Prostate gland (tissue), 2 donors: Measurements from ENCODE around the gene NGFR. TPM values are rescaled to one million over a fixed set of nuclear protein-coding genes. Genes with fewer than 3 reads are reported as not detected.
A peak's percentile ranks its signal among the peaks of the same experiment; 100 is the strongest.

Source experiments
- DNase-seq: peaks from one replicate; pipeline ENCODE4 v3.0.0-alpha.2; 2019; ENCODE audit warnings: low spot score
- H3K27ac ChIP-seq, 2 donors: fragments of 200-600 bp; sonication (generic); 2 replicates each; pipeline ENCODE4 v1.5.1; 2017 to 2019
- H3K27me3 ChIP-seq: fragments of 200-600 bp; sonication (generic); replicated peaks from 2 replicates; pipeline ENCODE4 v1.5.1; 2019; ENCODE audit not compliant: insufficient read depth
- H3K36me3 ChIP-seq, 2 donors: fragments of 200-600 bp; sonication (generic); 1 replicate in 1 of 2; 2 replicates in 1 of 2; pipeline versions ENCODE4 v1.5.1 to v1.8.1; 2017 to 2019
- H3K4me1 ChIP-seq: fragments of 200-600 bp; sonication (generic); replicated peaks from 2 replicates; pipeline ENCODE4 v1.5.1; 2019
- H3K4me3 ChIP-seq, 2 donors: fragments of 200-600 bp; sonication (generic); 2 replicates each; pipeline ENCODE4 v1.5.1; 2017 to 2019
- H3K9me3 ChIP-seq: fragments of 200-600 bp; sonication (generic); 2 replicates; pipeline ENCODE4 v1.5.1; 2017
- POLR2A ChIP-seq: fragments of 450-650 bp; IDR thresholded peaks from one replicate; pipeline ENCODE4 v1.6.1; 2016; ENCODE audit warnings: antibody characterized with exemption, mild to moderate bottlenecking
- POLR2AphosphoS5 ChIP-seq: sonication (generic); formaldehyde crosslinking; IDR thresholded peaks from one replicate; pipeline ENCODE4 v1.6.1; 2017; ENCODE audit warnings: antibody characterized with exemption
- WGBS: methylation state at CpG from one replicate; pipeline ENCODE4 v1.1.5; 2018; 5-methylcytosine and 5-hydroxymethylcytosine counted together
- intact Hi-C: fragments of 100-400 bp; cut with DNase I; formaldehyde crosslinking; loops from one replicate; pipeline ENCODE4 v1.14.2; 2022
- total RNA-seq, 2 donors: library from RNA; depleted of rRNA; stranded (reverse); fragments of >200 nt; gene quantifications; one replicate each; pipeline ENCODE4 v1.1.0, GENCODE V29; 2016
- TF ChIP-seq, protein P1 (sequence below), 4 experiments: fragments of 200-600 bp in 2 of 4; fragments of 450-650 bp in 2 of 4; sonication (generic) in 2 of 4; IDR thresholded peaks; 1 replicate in 3 of 4; 2 replicates in 1 of 4; pipeline ENCODE4 v1.5.1; 2016 to 2019; ENCODE audit warnings: antibody characterized with exemption in 4 of 4, mild to moderate bottlenecking in 2 of 4, moderate library complexity in 2 of 4

Gene NGFR
- total RNA-seq, 2 donors from 2014 or later, result 30.1 to 34.4 TPM

DNA sequence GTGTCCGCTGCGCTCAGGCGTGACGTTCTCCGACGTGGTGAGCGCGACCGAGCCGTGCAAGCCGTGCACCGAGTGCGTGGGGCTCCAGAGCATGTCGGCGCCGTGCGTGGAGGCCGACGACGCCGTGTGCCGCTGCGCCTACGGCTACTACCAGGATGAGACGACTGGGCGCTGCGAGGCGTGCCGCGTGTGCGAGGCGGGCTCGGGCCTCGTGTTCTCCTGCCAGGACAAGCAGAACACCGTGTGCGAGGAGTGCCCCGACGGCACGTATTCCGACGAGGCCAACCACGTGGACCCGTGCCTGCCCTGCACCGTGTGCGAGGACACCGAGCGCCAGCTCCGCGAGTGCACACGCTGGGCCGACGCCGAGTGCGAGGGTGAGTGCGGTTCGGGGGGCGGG, 11.2 kb downstream of the NGFR start:
- no peak for DNase-seq
- Histone ChIP-seq H3K36me3 (no peaks in the 10 kb centered on the region), H3K4me1 (no peaks in the 10 kb centered on the region), H3K27ac (no peak overlapping the region), H3K9me3 (no peaks in the 10 kb centered on the region), H3K4me3 (no peak overlapping the region), H3K27me3 (no peaks in the 10 kb centered on the region)
- WGBS, result 89% methylated on average over 57 of the region's 57 CpGs
- TF ChIP-seq POLR2AphosphoS5 (no peak), POLR2A (no peak)
- TF ChIP-seq, protein P1, sequence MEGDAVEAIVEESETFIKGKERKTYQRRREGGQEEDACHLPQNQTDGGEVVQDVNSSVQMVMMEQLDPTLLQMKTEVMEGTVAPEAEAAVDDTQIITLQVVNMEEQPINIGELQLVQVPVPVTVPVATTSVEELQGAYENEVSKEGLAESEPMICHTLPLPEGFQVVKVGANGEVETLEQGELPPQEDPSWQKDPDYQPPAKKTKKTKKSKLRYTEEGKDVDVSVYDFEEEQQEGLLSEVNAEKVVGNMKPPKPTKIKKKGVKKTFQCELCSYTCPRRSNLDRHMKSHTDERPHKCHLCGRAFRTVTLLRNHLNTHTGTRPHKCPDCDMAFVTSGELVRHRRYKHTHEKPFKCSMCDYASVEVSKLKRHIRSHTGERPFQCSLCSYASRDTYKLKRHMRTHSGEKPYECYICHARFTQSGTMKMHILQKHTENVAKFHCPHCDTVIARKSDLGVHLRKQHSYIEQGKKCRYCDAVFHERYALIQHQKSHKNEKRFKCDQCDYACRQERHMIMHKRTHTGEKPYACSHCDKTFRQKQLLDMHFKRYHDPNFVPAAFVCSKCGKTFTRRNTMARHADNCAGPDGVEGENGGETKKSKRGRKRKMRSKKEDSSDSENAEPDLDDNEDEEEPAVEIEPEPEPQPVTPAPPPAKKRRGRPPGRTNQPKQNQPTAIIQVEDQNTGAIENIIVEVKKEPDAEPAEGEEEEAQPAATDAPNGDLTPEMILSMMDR (IDR thresholded peaks at IDR 0.05), result no peak
- intact Hi-C loops, result no loop called here

DNA sequence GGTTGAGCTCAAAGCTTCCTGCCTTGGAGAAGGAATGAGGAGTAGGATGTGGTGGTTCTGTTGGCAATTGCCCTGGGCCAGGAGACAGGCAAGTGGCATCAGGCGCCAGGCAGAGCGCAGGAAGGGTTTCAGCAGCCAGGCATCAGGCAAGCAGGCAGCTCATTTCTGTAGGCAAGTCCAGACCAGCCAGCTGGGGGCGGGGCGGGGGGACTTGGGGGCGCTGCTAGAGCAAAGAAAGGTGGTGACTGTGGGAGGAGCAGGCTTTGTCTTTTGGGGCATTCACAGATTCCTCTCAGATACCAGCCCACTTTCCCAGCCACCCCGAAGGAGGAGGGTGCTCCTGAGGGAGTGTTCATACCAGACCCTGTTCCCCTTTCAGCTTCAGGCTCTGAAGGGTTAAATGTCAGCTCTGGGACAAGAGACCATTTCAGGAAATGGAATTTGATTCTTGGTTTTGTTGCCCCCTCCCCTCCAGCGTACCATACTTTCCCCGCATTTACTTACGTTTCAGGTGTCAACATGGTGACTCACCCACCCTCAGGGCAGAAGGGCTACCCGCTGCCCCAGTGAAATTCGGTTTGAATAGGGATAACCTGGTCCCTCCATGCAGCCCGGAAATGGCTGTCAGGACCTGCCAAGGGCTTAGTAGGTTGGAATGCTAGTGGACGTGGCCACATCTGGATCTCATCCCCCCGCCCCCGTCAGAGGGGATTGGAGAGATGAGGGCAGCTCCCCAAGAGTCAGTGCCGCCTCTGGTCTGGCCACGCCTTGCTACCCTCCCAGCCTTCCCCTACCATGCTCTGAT, 13.2 kb downstream of the NGFR start:
- H3K4me3 ChIP-seq, result no peak overlapping the region
- 31% methylated on average over 17 of the region's 17 CpGs for WGBS
- H3K4me1 ChIP-seq, result no peaks in the 10 kb centered on the region
- intact Hi-C loops, result no loop called here
- no peaks in the 10 kb centered on the region for H3K36me3 ChIP-seq
- peak overlapping the region; percentile 71 for H3K27ac ChIP-seq
- H3K9me3 ChIP-seq, result no peaks in the 10 kb centered on the region
- TF ChIP-seq POLR2AphosphoS5, result peak; percentile 66
- TF ChIP-seq POLR2A, result peak; percentile 7
- TF ChIP-seq, protein P1 (IDR thresholded peaks at IDR 0.05), result no peak
- H3K27me3 ChIP-seq, result no peaks in the 10 kb centered on the region
- DNase-seq, result peak; percentile 90

DNA sequence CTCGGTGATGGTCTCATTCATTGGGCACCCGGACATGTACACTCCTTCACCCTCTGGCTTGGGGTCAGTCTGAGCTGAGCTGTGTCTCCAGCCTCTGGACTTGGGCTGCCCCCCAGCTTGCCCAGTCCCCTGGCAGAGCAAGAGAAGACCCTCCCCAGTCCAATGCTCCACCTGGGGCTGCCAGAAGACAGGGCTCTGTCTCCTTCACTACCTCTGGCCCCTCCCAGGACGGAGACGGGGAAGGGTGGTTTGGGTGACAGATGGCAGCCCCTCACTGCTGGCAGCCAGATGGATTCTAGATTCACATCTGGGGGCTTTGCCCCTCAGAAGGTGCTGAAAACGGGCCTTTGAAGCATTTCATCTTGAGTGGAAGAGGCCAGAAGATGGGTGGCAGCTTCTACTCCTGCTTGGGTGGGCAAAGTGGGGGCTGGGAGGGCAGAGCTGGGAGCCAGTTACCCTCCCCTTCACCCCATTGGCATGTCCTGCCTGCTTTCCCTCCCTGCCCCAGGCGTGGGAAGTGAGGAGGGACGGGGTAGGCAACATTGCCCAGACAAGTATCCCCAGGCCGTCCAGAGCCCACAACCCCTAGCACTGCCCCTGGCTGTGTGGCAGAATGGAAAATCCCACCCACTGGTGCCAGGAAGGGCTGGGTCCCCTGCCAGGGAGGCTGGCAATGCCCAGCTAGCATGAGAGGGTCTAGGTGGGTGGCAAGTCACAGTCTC, 13.9 kb downstream of the NGFR start:
- no peak overlapping the region for H3K4me3 ChIP-seq
- H3K4me1 ChIP-seq, result no peaks in the 10 kb centered on the region
- TF ChIP-seq POLR2AphosphoS5, result no peak
- TF ChIP-seq POLR2A, result no peak
- TF ChIP-seq, protein P1 (IDR thresholded peaks at IDR 0.05), result no peak
- intact Hi-C loops, result no loop called here
- 46% methylated on average over 8 of the region's 8 CpGs for WGBS
- no peaks in the 10 kb centered on the region for H3K36me3 ChIP-seq
- H3K9me3 ChIP-seq, result no peaks in the 10 kb centered on the region
- peak overlapping the region; percentile 71 for H3K27ac ChIP-seq
- DNase-seq, result no peak
- H3K27me3 ChIP-seq, result no peaks in the 10 kb centered on the region

DNA sequence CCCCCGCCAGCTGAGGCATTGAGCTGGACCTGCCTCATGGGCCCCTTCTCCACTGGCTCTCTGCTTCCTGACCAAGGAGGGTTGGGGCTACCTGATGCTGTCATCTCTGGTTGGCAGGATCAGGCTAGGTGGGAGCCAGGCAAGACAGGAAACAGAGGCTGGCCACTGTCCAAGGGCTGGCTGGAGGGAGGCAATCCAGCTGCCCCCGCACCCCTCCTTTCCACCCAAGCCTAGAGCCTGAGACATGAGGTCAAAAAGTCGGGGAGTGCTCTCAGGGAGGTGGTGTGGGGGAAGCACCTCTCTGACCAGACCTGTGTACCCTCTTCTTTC, 14.5 kb downstream of the NGFR start:
- intact Hi-C loops, result no loop called here
- peak overlapping the region; percentile 71 for H3K27ac ChIP-seq
- H3K36me3 ChIP-seq, result no peaks in the 10 kb centered on the region
- DNase-seq, result no peak
- H3K4me1 ChIP-seq, result no peaks in the 10 kb centered on the region
- TF ChIP-seq POLR2AphosphoS5 (no peak), POLR2A (no peak)
- TF ChIP-seq, protein P1 (IDR thresholded peaks at IDR 0.05), result no peak
- WGBS, result 59% methylated on average over 3 of the region's 3 CpGs
- no peaks in the 10 kb centered on the region for H3K27me3 ChIP-seq
- H3K4me3 ChIP-seq, result no peak overlapping the region
- no peaks in the 10 kb centered on the region for H3K9me3 ChIP-seq
